GM19240 (cell line): ENCODE measurements around the gene MAGED2.
"Not testable (repeated sequence)": the region's sequence is repeated elsewhere in the genome, so short reads cannot be mapped to it uniquely, and the experiment has no call there.

Experiments used
- DNase-seq: peaks from one replicate; pipeline ENCODE4 v3.0.0; 2011; ENCODE audit warnings: low spot score; ENCODE audit not compliant: insufficient read length

Gene MAGED2

GRCh38 chrX:54817220-54817820, 9.8 kb downstream of the MAGED2 start:
- DNase-seq, result no peak

DNA sequence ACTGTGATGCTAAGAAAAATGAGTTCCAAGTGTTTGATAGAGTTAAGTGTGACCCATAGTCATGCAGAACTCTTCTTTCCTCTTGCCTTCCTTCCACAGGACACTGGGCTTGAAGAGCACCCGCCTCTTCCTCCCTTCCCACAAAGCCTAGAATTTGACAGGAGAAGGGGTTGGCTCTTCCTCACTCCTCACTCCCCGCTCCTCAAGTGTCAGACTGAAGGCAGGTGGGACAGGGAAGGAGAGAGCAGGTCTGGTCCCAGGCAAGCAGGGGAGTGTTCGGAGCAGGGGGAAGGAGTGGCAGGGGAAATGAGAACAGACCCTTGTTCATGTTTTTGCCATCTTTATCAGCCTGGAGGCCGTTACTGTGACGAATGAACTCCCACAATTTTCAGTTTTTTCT, 10.7 kb downstream of the MAGED2 start:
- no peak for DNase-seq

DNA sequence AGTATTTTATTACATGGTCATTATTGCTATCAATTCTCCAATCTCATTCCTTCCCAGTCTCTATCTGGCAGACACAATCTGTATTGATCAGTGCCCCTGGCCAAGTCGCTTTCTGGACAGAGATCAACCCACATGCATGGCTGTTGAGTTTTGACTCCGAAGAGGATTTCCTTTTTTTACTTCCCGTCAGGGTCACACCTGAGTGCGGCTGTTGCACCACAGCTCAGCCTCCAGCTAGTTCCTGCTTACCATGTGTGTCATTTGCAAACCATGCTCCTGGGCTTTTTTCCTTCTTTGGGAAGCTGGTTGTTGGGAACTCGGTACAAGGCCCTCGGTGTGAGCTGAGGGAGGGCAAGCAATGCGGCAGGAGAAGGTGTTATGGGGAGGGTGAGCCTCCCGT, 11.7 kb downstream of the MAGED2 start:
- no peak for DNase-seq

- DNase-seq, result no peak
These were observed 13.2 kb downstream of the MAGED2 start for GRCh38 chrX:54820737-54821136.

- no peak for DNase-seq
These were observed 13.8 kb downstream of the MAGED2 start for GRCh38 chrX:54821310-54821709.

- no peak for DNase-seq
These were observed 16.6 kb downstream of the MAGED2 start for GRCh38 chrX:54824195-54824594.

- DNase-seq, result no peak
These were observed 17.2 kb downstream of the MAGED2 start for GRCh38 chrX:54824722-54825121.

DNA sequence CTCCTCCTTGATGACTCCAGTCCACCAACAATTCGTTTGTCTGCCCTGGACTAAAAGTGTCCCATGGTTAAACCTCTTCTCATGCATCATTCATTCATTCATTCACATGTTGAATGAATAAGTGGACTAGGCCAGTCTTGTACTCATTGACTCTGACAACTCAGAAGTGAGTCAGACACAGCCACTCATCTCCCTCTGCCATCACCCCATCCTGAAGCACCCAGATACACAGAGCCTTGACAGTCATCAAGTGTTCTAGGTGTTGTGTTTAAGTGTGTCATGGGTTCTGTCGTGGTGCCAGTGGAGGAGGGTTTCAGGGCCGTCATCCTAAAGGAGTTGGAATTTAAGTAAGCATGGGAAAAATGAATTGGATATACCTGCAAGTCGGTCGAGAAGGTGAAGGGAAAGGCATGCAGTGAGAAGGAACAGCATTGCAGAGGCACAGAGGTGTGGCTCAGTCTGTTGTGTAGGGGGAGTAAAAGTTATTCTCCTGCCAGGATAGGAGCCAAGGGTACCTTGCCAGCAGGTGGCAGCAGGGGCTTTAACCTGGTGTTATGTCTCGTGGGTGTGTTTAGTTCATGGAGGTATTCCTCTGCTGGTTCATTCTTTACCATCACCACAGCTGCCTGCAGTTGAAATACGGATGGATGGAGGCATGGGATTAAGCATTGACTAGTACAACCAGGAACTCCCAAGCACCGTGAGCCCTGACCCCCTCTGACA, 18.3 kb downstream of the MAGED2 start:
- no peak for DNase-seq

DNA sequence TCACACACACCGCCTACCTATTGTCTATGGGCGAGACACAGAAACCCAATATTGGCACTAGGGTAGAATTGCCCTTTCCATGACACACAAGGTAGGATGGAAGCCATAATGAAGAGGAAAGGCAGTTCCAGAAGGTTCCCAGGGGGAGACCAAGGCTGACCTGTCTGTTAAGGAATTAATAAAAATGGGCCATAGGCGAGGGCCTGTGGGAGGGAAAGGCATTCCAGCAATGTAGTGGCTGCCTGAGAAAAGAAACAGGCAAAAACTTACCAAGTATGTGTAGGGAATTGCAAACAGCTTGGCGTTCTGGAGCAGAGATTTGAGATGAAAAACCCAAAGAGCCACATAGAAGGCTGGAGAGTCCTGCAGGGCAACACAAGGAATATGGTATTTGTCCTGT, 19.1 kb downstream of the MAGED2 start:
- DNase-seq, result no peak

- no peak for DNase-seq
These were observed 31.0 kb downstream of the MAGED2 start for GRCh38 chrX:54838583-54838982.

DNA sequence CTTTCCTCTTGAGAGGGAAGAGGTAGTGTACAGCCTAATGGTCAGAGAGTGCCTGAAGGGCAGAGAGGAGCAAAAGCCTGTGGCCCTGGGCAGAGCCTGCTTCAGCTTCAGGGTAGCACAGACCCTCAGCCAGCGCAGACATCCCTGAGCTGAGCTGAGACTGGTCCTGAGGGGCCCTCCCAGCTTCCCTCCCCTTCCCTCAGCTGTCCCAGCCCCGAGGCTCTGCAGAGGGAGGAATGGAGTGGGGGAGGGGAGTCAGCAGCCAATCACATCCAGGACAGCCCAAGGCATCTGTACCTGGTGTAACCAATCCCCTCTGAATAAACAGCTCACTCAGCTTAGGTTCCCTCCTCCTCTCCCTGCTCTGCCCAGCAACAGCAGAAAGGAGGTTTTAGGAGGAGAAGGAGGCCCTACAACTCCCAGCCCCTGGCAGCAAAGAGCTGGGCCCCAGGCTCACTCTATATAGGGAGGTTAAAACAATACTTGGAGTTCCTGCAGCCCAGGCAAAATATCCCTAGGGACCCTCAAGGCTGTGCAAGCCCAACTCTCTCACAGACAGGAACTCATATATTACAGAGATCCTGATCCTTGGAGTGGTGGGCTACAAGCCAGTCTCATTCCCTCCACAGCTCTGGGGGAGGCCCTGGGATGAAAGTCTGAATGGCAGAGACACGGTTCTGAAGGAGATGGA, 33.8 kb downstream of the MAGED2 start:
- DNase-seq, result not testable (repeated sequence)

- DNase-seq, result no peak
These were observed 35.1 kb downstream of the MAGED2 start for GRCh38 chrX:54842607-54843006.

- no peak for DNase-seq
These were observed 35.5 kb downstream of the MAGED2 start for GRCh38 chrX:54843050-54843449.

- not testable (repeated sequence) for DNase-seq
These were observed 40.2 kb downstream of the MAGED2 start for GRCh38 chrX:54847700-54848099.

GRCh38 chrX:54865208-54865607, 57.7 kb downstream of the MAGED2 start:
- no peak for DNase-seq
